Gastroesophageal sphincter (tissue), 3 donors: ENCODE results near the gene ODAD4.

ENCODE experiments used
- POLR2A ChIP-seq, 2 donors: fragments of 450-650 bp; IDR thresholded peaks; one replicate each; pipeline ENCODE4 v1.6.1; 2017; ENCODE audit warnings: antibody characterized with exemption in 2 of 2, mild to moderate bottlenecking in 2 of 2, moderate library complexity in 1 of 2
- POLR2AphosphoS5 ChIP-seq: sonication (generic); formaldehyde crosslinking; IDR thresholded peaks from one replicate; pipeline ENCODE4 v1.6.1; 2017; ENCODE audit warnings: antibody characterized with exemption
- TF ChIP-seq, protein P1 (sequence below), 4 experiments: fragments of 200-600 bp in 2 of 4; fragments of 450-650 bp in 2 of 4; sonication (generic) in 1 of 4; IDR thresholded peaks; one replicate each; pipeline ENCODE4 v1.5.1; 2017 to 2019; ENCODE audit warnings: antibody characterized with exemption in 4 of 4, mild to moderate bottlenecking in 2 of 4, moderate library complexity in 2 of 4

DNA sequence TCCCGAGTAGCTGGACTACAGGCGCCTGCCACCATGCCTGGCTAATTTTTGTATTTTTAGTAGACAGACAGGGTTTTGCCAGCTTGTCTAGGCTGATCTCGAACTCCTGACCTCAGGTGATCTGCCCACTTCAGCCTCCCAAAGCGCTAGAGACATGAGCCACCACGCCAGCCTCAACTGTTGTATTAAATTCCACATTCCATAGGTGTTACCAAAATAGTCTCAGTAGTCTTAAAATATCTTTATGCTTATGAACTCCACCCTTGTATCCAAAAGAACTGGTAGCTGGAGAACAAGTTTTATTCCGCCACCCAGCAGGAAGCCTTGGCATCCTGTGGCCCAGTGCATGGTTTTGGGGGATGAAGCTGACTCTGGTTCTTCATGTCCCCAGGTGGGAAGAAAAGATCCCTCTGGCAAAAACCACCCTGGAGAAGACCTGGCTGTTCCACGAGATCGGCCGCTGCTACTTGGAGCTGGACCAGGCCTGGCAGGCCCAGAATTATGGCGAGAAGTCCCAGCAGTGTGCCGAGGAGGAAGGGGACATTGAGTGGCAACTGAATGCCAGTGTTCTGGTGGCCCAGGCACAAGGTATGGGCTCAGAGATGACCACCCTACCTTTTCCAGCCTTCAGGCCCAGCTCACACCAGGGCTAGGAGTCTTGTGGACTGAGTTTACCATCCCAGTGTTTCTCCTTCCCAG is 18.5 kb downstream of the ODAD4 start:
- TF ChIP-seq, protein P1, sequence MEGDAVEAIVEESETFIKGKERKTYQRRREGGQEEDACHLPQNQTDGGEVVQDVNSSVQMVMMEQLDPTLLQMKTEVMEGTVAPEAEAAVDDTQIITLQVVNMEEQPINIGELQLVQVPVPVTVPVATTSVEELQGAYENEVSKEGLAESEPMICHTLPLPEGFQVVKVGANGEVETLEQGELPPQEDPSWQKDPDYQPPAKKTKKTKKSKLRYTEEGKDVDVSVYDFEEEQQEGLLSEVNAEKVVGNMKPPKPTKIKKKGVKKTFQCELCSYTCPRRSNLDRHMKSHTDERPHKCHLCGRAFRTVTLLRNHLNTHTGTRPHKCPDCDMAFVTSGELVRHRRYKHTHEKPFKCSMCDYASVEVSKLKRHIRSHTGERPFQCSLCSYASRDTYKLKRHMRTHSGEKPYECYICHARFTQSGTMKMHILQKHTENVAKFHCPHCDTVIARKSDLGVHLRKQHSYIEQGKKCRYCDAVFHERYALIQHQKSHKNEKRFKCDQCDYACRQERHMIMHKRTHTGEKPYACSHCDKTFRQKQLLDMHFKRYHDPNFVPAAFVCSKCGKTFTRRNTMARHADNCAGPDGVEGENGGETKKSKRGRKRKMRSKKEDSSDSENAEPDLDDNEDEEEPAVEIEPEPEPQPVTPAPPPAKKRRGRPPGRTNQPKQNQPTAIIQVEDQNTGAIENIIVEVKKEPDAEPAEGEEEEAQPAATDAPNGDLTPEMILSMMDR (IDR thresholded peaks at IDR 0.05): no peak
- TF ChIP-seq POLR2A (IDR thresholded peaks at IDR 0.05): no peak
- no peak for TF ChIP-seq POLR2AphosphoS5
